Activated CD4-positive, alpha-beta T cell treated with anti-CD3 and anti-CD28 coated beads for 36 hours (primary cell): ENCODE results near the gene PCCB. TPM values are rescaled to one million over a fixed set of nuclear protein-coding genes. Genes with fewer than 3 reads are reported as not detected.
"Not testable (repeated sequence)": the region's sequence is repeated elsewhere in the genome, so short reads cannot be mapped to it uniquely, and the experiment has no call there.

Experiments
- ATAC-seq: fragments of 200-7000 bp; cut with Tn5 transposase; one replicate; pipeline ENCODE4 v1.10.0; 2021; ENCODE audit warnings: mild to moderate bottlenecking, moderate library complexity
- CTCF ChIA-PET: fragments of 350-600 bp; sonication (Branson Sonifier 250); formaldehyde crosslinking; loops from one replicate; lab custom pipeline; 2021; ENCODE audit warnings: antibody characterized with exemption; lab: Charles Lee
- POLR2A ChIA-PET: fragments of 350-600 bp; sonication (Branson Sonifier 250); formaldehyde crosslinking; loops from one replicate; lab custom pipeline; 2021; ENCODE audit warnings: antibody characterized with exemption, inconsistent platforms; lab: Charles Lee
- DNase-seq: peaks from one replicate; pipeline ENCODE4 v3.0.0-alpha.2; 2020
- H3K27ac Mint-ChIP-seq: one replicate; pipeline ENCODE4 v1.8.0; 2021; ENCODE audit warnings: mixed read lengths
- H3K27me3 Mint-ChIP-seq: one replicate; pipeline ENCODE4 v1.8.0; 2021; ENCODE audit warnings: mixed read lengths
- H3K36me3 Mint-ChIP-seq: one replicate; pipeline ENCODE4 v1.8.0; 2021; ENCODE audit warnings: low read depth, mixed read lengths
- H3K4me1 Mint-ChIP-seq: one replicate; pipeline ENCODE4 v1.8.0; 2021; ENCODE audit warnings: mixed read lengths
- H3K4me3 Mint-ChIP-seq: one replicate; pipeline ENCODE4 v1.8.0; 2021; ENCODE audit warnings: mild to moderate bottlenecking, moderate library complexity, mixed read lengths
- H3K9me3 Mint-ChIP-seq: one replicate; pipeline ENCODE4 v1.8.0; 2021; ENCODE audit warnings: low read depth, mixed read lengths
- intact Hi-C, 2 experiments: fragments of 100-400 bp; cut with DNase I in 1 of 2; cut with micrococcal nuclease in 1 of 2; formaldehyde crosslinking; loops; one replicate each; pipeline versions ENCODE4 v1.14.2 to v1.15.1; 2022 to 2024; cut with DNase I, micrococcal nuclease
- total RNA-seq, 2 experiments: library from RNA; stranded (reverse); gene quantifications; one replicate each; pipeline ENCODE4 v1.2.3, GENCODE V29; 2021

PCCB gene
- total RNA-seq, result 10 to 100 TPM; 45.3 to 51.8 TPM

- Mint-ChIP-seq H3K9me3 (no peaks in the 10 kb centered on the region), H3K4me1 (peaks cover 15% of the 10 kb centered on the region), H3K27me3 (no peaks in the 10 kb centered on the region), H3K36me3 (peaks cover 3% of the 10 kb centered on the region), H3K27ac (peak within 1 kb of the TSS; percentile 91), H3K4me3 (peak within 1 kb of the TSS; percentile 83)
- ChIA-PET CTCF (interaction anchor here (0.6 to 1.3 kb wide), 7 partner anchors 16 to 764 kb away, joined by 3 to 4 read pairs (median 3); partner anchors contain the start of gene STAG1), POLR2A (interaction anchor here (0.9 to 1.0 kb wide), 2 partner anchors 55 to 502 kb away, joined by 5 read pairs; partner anchors contain the start of gene STAG1)
- ATAC-seq (peak; percentile 99), DNase-seq (peak; percentile 96)
- intact Hi-C loops, result loop anchor here (1.0 to 10.0 kb wide), 11 partner anchors 21 to 1763 kb away; partner anchors contain the start of genes MSL2 (in 2 of the 2), STAG1 (in 2 of the 2), ANAPC13 (in 1 of the 2) and CEP63 (in 1 of the 2)
These were observed at the start of gene PCCB for GRCh38 chr3:136250059-136250902. Gene PCCB, plus strand, starts transcription at chr3:136250340. Its CDS starts 36 bp downstream, at chr3:136250376.

- Mint-ChIP-seq H3K27me3 (peaks cover 10% of the 10 kb centered on the region), H3K4me1 (no peaks in the 10 kb centered on the region), H3K9me3 (no peaks in the 10 kb centered on the region), H3K36me3 (no peaks in the 10 kb centered on the region), H3K27ac (no peak overlapping the region), H3K4me3 (no peak overlapping the region)
- intact Hi-C loops, result no loop called here
- DNase-seq, result no peak
- ATAC-seq, result no peak
- CTCF ChIA-PET, result interaction anchor here (0.6 kb wide), 1 partner anchor 53 kb away, joined by 3 read pairs; no protein-coding TSS in a partner anchor
- POLR2A ChIA-PET, result no interaction called here
These were observed 42.5 kb upstream of the PCCB start for GRCh38 chr3:136207489-136208115.

GRCh38 chr3:136209921-136210320, 40.2 kb upstream of the PCCB start:
- Mint-ChIP-seq H3K9me3 (no peaks in the 10 kb centered on the region), H3K4me1 (no peaks in the 10 kb centered on the region), H3K4me3 (no peak overlapping the region), H3K27me3 (peaks cover 10% of the 10 kb centered on the region), H3K27ac (no peak overlapping the region), H3K36me3 (no peaks in the 10 kb centered on the region)
- ChIA-PET POLR2A (no interaction called here), CTCF (no interaction called here)
- ATAC-seq (no peak), DNase-seq (no peak)
- intact Hi-C loops, result no loop called here

- intact Hi-C loops, result no loop called here
- DNase-seq, result no peak
- Mint-ChIP-seq H3K4me3 (no peak overlapping the region), H3K9me3 (no peaks in the 10 kb centered on the region), H3K36me3 (no peaks in the 10 kb centered on the region), H3K4me1 (no peaks in the 10 kb centered on the region), H3K27ac (no peak overlapping the region), H3K27me3 (peaks cover 6% of the 10 kb centered on the region)
- ATAC-seq, result no peak
- POLR2A ChIA-PET, result interaction anchor here (0.6 kb wide), 1 partner anchor 712 kb away, joined by 4 read pairs; no protein-coding TSS in a partner anchor
- CTCF ChIA-PET, result no interaction called here
These were observed 38.6 kb upstream of the PCCB start for GRCh38 chr3:136211547-136211946.

- intact Hi-C loops, H3K4me1 Mint-ChIP-seq, H3K9me3 Mint-ChIP-seq, DNase-seq, H3K27me3 Mint-ChIP-seq, ATAC-seq, H3K4me3 Mint-ChIP-seq, POLR2A ChIA-PET, CTCF ChIA-PET, H3K36me3 Mint-ChIP-seq, H3K27ac Mint-ChIP-seq: not testable (repeated sequence)
These were observed 27.4 kb upstream of the PCCB start for GRCh38 chr3:136222746-136223145.

GRCh38 chr3:136232413-136232812, 17.7 kb upstream of the PCCB start:
- CTCF ChIA-PET, result no interaction called here
- H3K4me3 Mint-ChIP-seq, result no peak overlapping the region
- no peaks in the 10 kb centered on the region for H3K36me3 Mint-ChIP-seq
- DNase-seq (no peak), ATAC-seq (no peak)
- intact Hi-C loops, result no loop called here
- H3K9me3 Mint-ChIP-seq, result no peaks in the 10 kb centered on the region
- no peaks in the 10 kb centered on the region for H3K4me1 Mint-ChIP-seq
- no peaks in the 10 kb centered on the region for H3K27me3 Mint-ChIP-seq
- POLR2A ChIA-PET, result no interaction called here
- H3K27ac Mint-ChIP-seq, result no peak overlapping the region

GRCh38 chr3:136235545-136235944, 14.6 kb upstream of the PCCB start:
- Mint-ChIP-seq H3K27me3 (peaks cover 2% of the 10 kb centered on the region), H3K36me3 (no peaks in the 10 kb centered on the region), H3K27ac (no peak overlapping the region), H3K4me1 (no peaks in the 10 kb centered on the region), H3K9me3 (no peaks in the 10 kb centered on the region), H3K4me3 (no peak overlapping the region)
- POLR2A ChIA-PET, result no interaction called here
- intact Hi-C loops, result no loop called here
- CTCF ChIA-PET, result no interaction called here
- ATAC-seq (no peak), DNase-seq (no peak)

GRCh38 chr3:136236109-136236508, 14.0 kb upstream of the PCCB start:
- intact Hi-C loops, result no loop called here
- Mint-ChIP-seq H3K4me3 (no peak overlapping the region), H3K9me3 (no peaks in the 10 kb centered on the region), H3K36me3 (no peaks in the 10 kb centered on the region), H3K4me1 (no peaks in the 10 kb centered on the region), H3K27me3 (peaks cover 2% of the 10 kb centered on the region), H3K27ac (no peak overlapping the region)
- ChIA-PET CTCF (no interaction called here), POLR2A (no interaction called here)
- no peak for DNase-seq
- no peak for ATAC-seq

- ChIA-PET CTCF (no interaction called here), POLR2A (no interaction called here)
- Mint-ChIP-seq H3K27me3 (peaks cover 2% of the 10 kb centered on the region), H3K36me3 (no peaks in the 10 kb centered on the region), H3K4me1 (no peaks in the 10 kb centered on the region), H3K9me3 (no peaks in the 10 kb centered on the region), H3K27ac (no peak overlapping the region), H3K4me3 (no peak overlapping the region)
- intact Hi-C loops, result no loop called here
- DNase-seq, result no peak
- no peak for ATAC-seq
These were observed 13.0 kb upstream of the PCCB start for GRCh38 chr3:136237103-136237502.

- CTCF ChIA-PET, result interaction anchor here (0.6 to 0.7 kb wide), 2 partner anchors 9 to 1208 kb away, joined by 3 read pairs; no protein-coding TSS in a partner anchor
These were observed 12.0 kb upstream of the PCCB start for GRCh38 chr3:136237961-136238649.

GRCh38 chr3:136239094-136239493, 11.0 kb upstream of the PCCB start:
- Mint-ChIP-seq H3K27ac (no peak overlapping the region), H3K4me3 (no peak overlapping the region), H3K9me3 (no peaks in the 10 kb centered on the region), H3K4me1 (no peaks in the 10 kb centered on the region), H3K36me3 (no peaks in the 10 kb centered on the region), H3K27me3 (peaks cover 2% of the 10 kb centered on the region)
- DNase-seq (no peak), ATAC-seq (no peak)
- CTCF ChIA-PET, result no interaction called here
- intact Hi-C loops, result no loop called here
- POLR2A ChIA-PET, result no interaction called here

More at GRCh38 chr3:136237961-136238649, 12.0 kb upstream of the PCCB start:
- POLR2A ChIA-PET, result interaction anchor here (0.6 kb wide), 1 partner anchor 544 kb away, joined by 3 read pairs; no protein-coding TSS in a partner anchor
- H3K27me3 Mint-ChIP-seq, result peaks cover 2% of the 10 kb centered on the region
- intact Hi-C loops, result no loop called here
- ATAC-seq (no peak), DNase-seq (no peak)
- H3K27ac Mint-ChIP-seq, result no peak overlapping the region
- no peak overlapping the region for H3K4me3 Mint-ChIP-seq
- H3K4me1 Mint-ChIP-seq, result no peaks in the 10 kb centered on the region
- no peaks in the 10 kb centered on the region for H3K36me3 Mint-ChIP-seq
- no peaks in the 10 kb centered on the region for H3K9me3 Mint-ChIP-seq
